HL-60 (cell line): ENCODE measurements around the gene SUSD4.
A peak's percentile ranks its signal among the peaks of the same experiment; 100 is the strongest.

Experiments used
- DNase-seq, 2 experiments: peaks; one replicate each; pipeline ENCODE4 v3.0.0-alpha.2; 2010 to 2020; ENCODE audit warnings: low read depth in 1 of 2, low spot score in 1 of 2
- H3K27ac ChIP-seq: fragments of 250-450 bp; sonication (Bioruptor Pico); replicated peaks from 2 replicates; pipeline ENCODE4 v1.5.1; 2020; ENCODE audit warnings: mild to moderate bottlenecking, moderate library complexity
- H3K27me3 ChIP-seq: fragments of 250-450 bp; sonication (Bioruptor Pico); 2 replicates; pipeline ENCODE4 v1.5.1; 2021; ENCODE audit warnings: mild to moderate bottlenecking, moderate library complexity; ENCODE audit not compliant: insufficient read depth, poor library complexity, severe bottlenecking
- H3K4me3 ChIP-seq: replicated peaks from 2 replicates; pipeline ENCODE4 v1.5.1; 2011; ENCODE audit warnings: mild to moderate bottlenecking, control low read depth, low read length; ENCODE audit not compliant: insufficient read depth
- CTCF ChIP-seq: IDR thresholded peaks from one replicate; pipeline ENCODE4 v1.5.1; 2011; ENCODE audit warnings: low read length, control low read depth, inconsistent platforms; ENCODE audit not compliant: insufficient read depth
- GABPA ChIP-seq: IDR thresholded peaks from 2 replicates; pipeline ENCODE4 v1.6.1; 2012; ENCODE audit warnings: low read depth
- POLR2AphosphoS5 ChIP-seq: IDR thresholded peaks from 2 replicates; pipeline ENCODE4 v1.6.1; 2012; ENCODE audit warnings: low read depth
- REST ChIP-seq: IDR thresholded peaks from 2 replicates; pipeline ENCODE4 v1.6.1; 2012; ENCODE audit warnings: low read depth; ENCODE audit not compliant: insufficient replicate concordance
- SPI1 ChIP-seq: IDR thresholded peaks from 2 replicates; pipeline ENCODE4 v1.6.1; 2012; ENCODE audit warnings: low read depth, mild to moderate bottlenecking, borderline replicate concordance

SUSD4 gene

GRCh38 chr1:223188618-223189356 lies 175.2 kb downstream of the SUSD4 start:
- Histone ChIP-seq H3K27ac (no peak overlapping the region), H3K4me3 (no peak overlapping the region), H3K27me3 (no peaks in the 10 kb centered on the region)
- TF ChIP-seq REST (no peak), SPI1 (peak; percentile 47), GABPA (no peak), POLR2AphosphoS5 (no peak), CTCF (no peak)
- DNase-seq: no peak

GRCh38 chr1:223186800-223187199 lies 177.2 kb downstream of the SUSD4 start:
- TF ChIP-seq CTCF: no peak
- TF ChIP-seq POLR2AphosphoS5: no peak
- no peak for TF ChIP-seq GABPA
- no peak for TF ChIP-seq SPI1
- no peak for TF ChIP-seq REST
- DNase-seq: no peak
- no peak overlapping the region for H3K4me3 ChIP-seq
- no peaks in the 10 kb centered on the region for H3K27me3 ChIP-seq
- no peak overlapping the region for H3K27ac ChIP-seq

GRCh38 chr1:223183268-223183862 lies 180.6 kb downstream of the SUSD4 start:
- no peak overlapping the region for H3K27ac ChIP-seq
- no peak for DNase-seq
- TF ChIP-seq CTCF (no peak), GABPA (no peak), REST (no peak), POLR2AphosphoS5 (no peak), SPI1 (no peak)
- H3K27me3 ChIP-seq: no peaks in the 10 kb centered on the region
- H3K4me3 ChIP-seq: no peak overlapping the region
